ENCODE results near the gene CDR2L.

DNA sequence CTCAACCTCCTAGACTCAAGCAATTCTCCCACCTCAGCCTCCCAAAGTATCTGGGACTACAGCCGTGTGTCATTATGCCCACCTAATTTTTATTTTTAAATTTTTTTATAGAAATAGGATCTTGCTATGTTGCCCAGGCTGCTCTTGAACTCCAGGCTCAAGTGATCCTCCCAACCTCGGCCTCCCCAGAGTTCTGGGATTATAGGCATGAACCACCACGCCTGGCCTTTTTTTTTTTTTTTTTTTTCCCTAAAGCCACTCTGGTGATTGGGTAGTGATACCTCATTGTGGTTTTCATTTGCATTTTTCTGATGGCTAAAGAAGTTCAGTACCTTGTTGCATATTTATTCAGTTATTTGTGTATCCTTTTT lies 1.2 kb upstream of the CDR2L start:
- TF ChIP-seq, protein P1, sequence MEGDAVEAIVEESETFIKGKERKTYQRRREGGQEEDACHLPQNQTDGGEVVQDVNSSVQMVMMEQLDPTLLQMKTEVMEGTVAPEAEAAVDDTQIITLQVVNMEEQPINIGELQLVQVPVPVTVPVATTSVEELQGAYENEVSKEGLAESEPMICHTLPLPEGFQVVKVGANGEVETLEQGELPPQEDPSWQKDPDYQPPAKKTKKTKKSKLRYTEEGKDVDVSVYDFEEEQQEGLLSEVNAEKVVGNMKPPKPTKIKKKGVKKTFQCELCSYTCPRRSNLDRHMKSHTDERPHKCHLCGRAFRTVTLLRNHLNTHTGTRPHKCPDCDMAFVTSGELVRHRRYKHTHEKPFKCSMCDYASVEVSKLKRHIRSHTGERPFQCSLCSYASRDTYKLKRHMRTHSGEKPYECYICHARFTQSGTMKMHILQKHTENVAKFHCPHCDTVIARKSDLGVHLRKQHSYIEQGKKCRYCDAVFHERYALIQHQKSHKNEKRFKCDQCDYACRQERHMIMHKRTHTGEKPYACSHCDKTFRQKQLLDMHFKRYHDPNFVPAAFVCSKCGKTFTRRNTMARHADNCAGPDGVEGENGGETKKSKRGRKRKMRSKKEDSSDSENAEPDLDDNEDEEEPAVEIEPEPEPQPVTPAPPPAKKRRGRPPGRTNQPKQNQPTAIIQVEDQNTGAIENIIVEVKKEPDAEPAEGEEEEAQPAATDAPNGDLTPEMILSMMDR (IDR thresholded peaks at IDR 0.05) = no peak
- no peak for TF ChIP-seq POLR2A (IDR thresholded peaks at IDR 0.05)
